Measurements from ENCODE around the gene MELK. TPM values are rescaled to one million over a fixed set of nuclear protein-coding genes. Genes with fewer than 3 reads are reported as not detected.

MELK gene
- total and polyA plus RNA-seq, 12 donors: 0.15 to 3.1 (median 0.28) TPM; not detected in 4

DNA sequence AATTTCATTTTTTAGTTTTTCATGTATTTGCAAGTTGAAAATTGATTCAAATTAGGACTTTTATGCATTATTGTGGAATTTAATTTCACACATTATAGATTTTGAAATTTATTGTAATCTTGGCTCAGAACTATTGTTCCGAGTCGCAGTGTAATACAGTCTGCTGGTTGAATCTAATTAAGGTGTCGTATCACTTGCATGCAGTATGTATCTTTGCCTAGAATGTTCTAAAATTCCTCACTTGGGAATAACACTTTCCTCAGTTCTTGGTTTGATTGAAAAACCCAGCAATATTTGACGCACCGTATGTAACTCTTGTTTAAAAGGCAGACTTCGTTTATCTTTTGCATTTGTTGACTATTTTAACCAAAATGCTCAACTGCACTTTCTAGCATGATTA lies 49.4 kb downstream of the MELK start:
- intact Hi-C loops (cut with DNase I): no loop called here
- H3K9me3 ChIP-seq: no peaks in the 10 kb centered on the region
- TF ChIP-seq, protein P1, sequence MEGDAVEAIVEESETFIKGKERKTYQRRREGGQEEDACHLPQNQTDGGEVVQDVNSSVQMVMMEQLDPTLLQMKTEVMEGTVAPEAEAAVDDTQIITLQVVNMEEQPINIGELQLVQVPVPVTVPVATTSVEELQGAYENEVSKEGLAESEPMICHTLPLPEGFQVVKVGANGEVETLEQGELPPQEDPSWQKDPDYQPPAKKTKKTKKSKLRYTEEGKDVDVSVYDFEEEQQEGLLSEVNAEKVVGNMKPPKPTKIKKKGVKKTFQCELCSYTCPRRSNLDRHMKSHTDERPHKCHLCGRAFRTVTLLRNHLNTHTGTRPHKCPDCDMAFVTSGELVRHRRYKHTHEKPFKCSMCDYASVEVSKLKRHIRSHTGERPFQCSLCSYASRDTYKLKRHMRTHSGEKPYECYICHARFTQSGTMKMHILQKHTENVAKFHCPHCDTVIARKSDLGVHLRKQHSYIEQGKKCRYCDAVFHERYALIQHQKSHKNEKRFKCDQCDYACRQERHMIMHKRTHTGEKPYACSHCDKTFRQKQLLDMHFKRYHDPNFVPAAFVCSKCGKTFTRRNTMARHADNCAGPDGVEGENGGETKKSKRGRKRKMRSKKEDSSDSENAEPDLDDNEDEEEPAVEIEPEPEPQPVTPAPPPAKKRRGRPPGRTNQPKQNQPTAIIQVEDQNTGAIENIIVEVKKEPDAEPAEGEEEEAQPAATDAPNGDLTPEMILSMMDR (IDR thresholded peaks at IDR 0.05): no peak
- H3K4me3 ChIP-seq: no peak overlapping the region
- H3K4me1 ChIP-seq: peaks cover 0 to 12% (median 0%) of the 10 kb centered on the region in 9 donors
- no peaks in the 10 kb centered on the region for H3K27me3 ChIP-seq
- WGBS, 2 donors: 98 to 99% methylated on average over 6 of the region's 6 CpGs
- no peak for DNase-seq
- no peak for ATAC-seq
- peaks cover 0 to 2% (median 0%) of the 10 kb centered on the region in 9 donors for H3K36me3 ChIP-seq
- no peak overlapping the region for H3K27ac ChIP-seq

DNA sequence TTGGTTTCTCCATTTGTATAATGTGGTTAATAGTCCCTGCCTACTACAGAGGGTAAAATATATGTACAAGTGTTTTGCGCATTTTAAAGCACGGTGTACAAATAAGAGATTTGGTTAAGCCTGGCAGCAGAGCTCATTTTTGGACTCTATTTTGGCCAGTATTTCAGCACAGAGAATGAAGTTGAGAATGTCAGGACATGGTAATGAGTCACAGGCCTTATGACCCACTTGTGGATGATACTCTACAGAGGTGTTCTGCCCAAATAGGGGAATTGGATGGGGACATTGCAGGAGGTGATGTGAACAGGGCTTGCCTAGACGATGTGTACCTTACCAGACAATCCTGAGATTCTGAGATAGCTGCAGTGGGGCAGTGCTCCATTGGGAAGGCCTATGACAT lies 50.6 kb downstream of the MELK start:
- Histone ChIP-seq H3K4me3 (no peak overlapping the region), H3K27ac (no peak overlapping the region), H3K36me3 (no peaks in the 10 kb centered on the region), H3K9me3 (no peaks in the 10 kb centered on the region), H3K27me3 (no peaks in the 10 kb centered on the region), H3K4me1 (peaks cover 0 to 12% (median 0%) of the 10 kb centered on the region in 9 donors)
- DNase-seq (no peak), ATAC-seq (no peak)
- TF ChIP-seq, protein P1 (IDR thresholded peaks at IDR 0.05): no peak
- 91 to 92% methylated on average over 3 of the region's 3 CpGs for WGBS, 2 donors
- intact Hi-C loops (cut with DNase I): no loop called here

DNA sequence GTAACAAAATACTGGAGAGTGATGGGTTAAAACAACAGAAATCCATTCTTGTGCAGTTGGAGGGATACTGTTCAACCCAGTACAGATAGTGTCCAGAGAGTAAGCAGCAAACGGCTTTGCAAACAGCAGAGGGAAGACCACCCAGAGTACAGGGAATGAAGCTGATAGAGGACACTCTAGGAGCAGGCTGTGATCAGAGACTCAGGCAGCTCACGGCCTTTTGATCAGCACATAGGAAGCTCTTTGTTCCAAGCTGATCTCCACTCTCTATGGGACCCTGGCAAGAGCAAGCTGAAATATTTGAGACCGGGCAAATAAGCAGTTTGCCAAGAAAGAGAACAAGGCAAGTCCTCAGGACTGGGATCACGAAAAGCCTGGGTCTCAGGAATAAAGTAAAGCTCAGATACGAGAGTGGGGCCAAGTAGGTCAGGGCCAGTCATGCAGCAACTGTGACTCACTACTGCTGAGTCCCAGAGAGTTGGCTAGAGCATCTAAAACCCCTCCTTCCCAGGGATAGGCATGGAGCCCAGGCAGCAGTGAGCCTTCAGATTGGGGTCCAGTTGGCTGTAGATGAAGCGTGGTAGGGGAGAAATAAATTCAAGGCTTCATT lies 52.4 kb downstream of the MELK start:
- no peaks in the 10 kb centered on the region for H3K27me3 ChIP-seq
- no peak overlapping the region for H3K4me3 ChIP-seq
- WGBS, 2 donors: 71 to 75% methylated on average over 6 of the region's 6 CpGs
- no peak overlapping the region for H3K27ac ChIP-seq
- TF ChIP-seq, protein P1 (IDR thresholded peaks at IDR 0.05): no peak
- peak; percentile 16 to 20 for DNase-seq
- peaks cover 0 to 12% (median 0%) of the 10 kb centered on the region in 9 donors for H3K4me1 ChIP-seq
- ATAC-seq: peak; percentile 71 to 98 (median 89)
- H3K36me3 ChIP-seq: no peaks in the 10 kb centered on the region
- H3K9me3 ChIP-seq: no peaks in the 10 kb centered on the region
- intact Hi-C loops (cut with DNase I): no loop called here

DNA sequence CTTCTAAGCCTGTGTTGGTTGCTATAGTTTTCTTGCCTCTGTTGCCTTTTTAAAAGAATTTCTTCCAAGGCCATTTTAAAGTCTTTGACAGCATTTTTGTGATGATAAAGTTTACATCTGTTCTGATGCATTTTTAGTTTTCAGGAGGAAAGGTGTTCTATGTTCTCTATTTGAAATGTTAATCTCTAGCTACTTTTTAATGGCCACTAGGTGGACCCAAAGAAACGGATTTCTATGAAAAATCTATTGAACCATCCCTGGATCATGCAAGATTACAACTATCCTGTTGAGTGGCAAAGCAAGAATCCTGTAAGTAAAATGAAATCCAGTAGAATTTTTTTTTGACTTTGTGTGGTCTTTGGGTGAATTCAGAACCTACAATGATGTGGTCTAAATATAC lies 60.2 kb downstream of the MELK start:
- 9 to 45% methylated on average over 1 of the region's 1 CpG for WGBS, 2 donors
- Histone ChIP-seq H3K27me3 (no peaks in the 10 kb centered on the region), H3K9me3 (no peaks in the 10 kb centered on the region), H3K27ac (no peak overlapping the region), H3K36me3 (peaks cover 0 to 29% (median 0%) of the 10 kb centered on the region in 9 donors), H3K4me1 (no peaks in the 10 kb centered on the region), H3K4me3 (no peak overlapping the region)
- DNase-seq (no peak), ATAC-seq (no peak)
- TF ChIP-seq, protein P1 (IDR thresholded peaks at IDR 0.05): peak in 7 of 9 donors; percentile 40 to 62 (median 51)
- intact Hi-C loops (cut with DNase I): loop anchor here in 1 of 10 donors (10.0 kb wide), 1 partner anchor 92 kb away; no protein-coding TSS in a partner anchor

Measured in heart right ventricle (tissue), 16 donors.